Calu3 (cell line): ENCODE measurements around the gene MAOB. TPM values are rescaled to one million over a fixed set of nuclear protein-coding genes. Genes with fewer than 3 reads are reported as not detected.
A peak's percentile ranks its signal among the peaks of the same experiment; 100 is the strongest.

Experiments used
- BruUV-seq: library from RNA; stranded (reverse); fragments of 400-500 nt; replicated peaks from 2 replicates; lab custom pipeline; 2021; lab: Mats Ljungman, UMichigan
- CTCF ChIA-PET: fragments of 300-600 bp; sonication (Branson Sonifier 250); formaldehyde crosslinking; loops from one replicate; lab custom pipeline; 2022; ENCODE audit warnings: antibody characterized with exemption; lab: Charles Lee
- DNase-seq: peaks from one replicate; pipeline ENCODE4 v3.0.0; 2022
- H3K27ac Mint-ChIP-seq: one replicate; pipeline ENCODE4 v1.8.0; 2022; ENCODE audit warnings: mixed read lengths; ENCODE audit not compliant: unreplicated experiment
- H3K27me3 Mint-ChIP-seq: one replicate; pipeline ENCODE4 v1.8.0; 2022; ENCODE audit warnings: mixed read lengths; ENCODE audit not compliant: unreplicated experiment
- H3K36me3 Mint-ChIP-seq: one replicate; pipeline ENCODE4 v1.8.0; 2022; ENCODE audit warnings: mild to moderate bottlenecking, moderate library complexity, mixed read lengths; ENCODE audit not compliant: insufficient read depth, unreplicated experiment
- H3K4me1 Mint-ChIP-seq: one replicate; pipeline ENCODE4 v1.8.0; 2022; ENCODE audit warnings: mild to moderate bottlenecking, low read depth, mixed read lengths; ENCODE audit not compliant: unreplicated experiment
- H3K4me3 Mint-ChIP-seq: one replicate; pipeline ENCODE4 v1.8.0; 2022; ENCODE audit warnings: mild to moderate bottlenecking, low read depth, moderate library complexity, mixed read lengths; ENCODE audit not compliant: unreplicated experiment
- H3K9me3 Mint-ChIP-seq: one replicate; pipeline ENCODE4 v1.8.0; 2022; ENCODE audit warnings: low read depth, mixed read lengths; ENCODE audit not compliant: unreplicated experiment
- CTCF ChIP-seq: fragments of 200-600 bp; IDR thresholded peaks from one replicate; pipeline ENCODE4 v1.8.0; 2022; ENCODE audit warnings: antibody characterized with exemption; ENCODE audit not compliant: unreplicated experiment
- intact Hi-C: fragments of 100-400 bp; cut with micrococcal nuclease; formaldehyde crosslinking; loops from one replicate; pipeline ENCODE4 v1.10.0; 2022; ENCODE audit not compliant: unreplicated experiment
- total RNA-seq: library from RNA; stranded (reverse); gene quantifications from 2 replicates; pipeline ENCODE4 v1.2.3, GENCODE V29; 2022

Gene MAOB
- total RNA-seq, 1 experiment from 2014 or later = 56.8 TPM

- no TSS peak for BruUV-seq
- intact Hi-C loops = no loop called here
- no peak for TF ChIP-seq CTCF
- Mint-ChIP-seq H3K27me3 (no peaks in the 10 kb centered on the region), H3K36me3 (no peaks in the 10 kb centered on the region), H3K27ac (no peak overlapping the region), H3K4me1 (peaks cover 28% of the 10 kb centered on the region), H3K9me3 (no peaks in the 10 kb centered on the region), H3K4me3 (no peak overlapping the region)
- CTCF ChIA-PET = no interaction called here
- no peak for DNase-seq
Measured at GRCh38 chrX:43809463-43809862, 72.8 kb downstream of the MAOB start.

GRCh38 chrX:43808231-43808630 is 74.0 kb downstream of the MAOB start:
- DNase-seq = no peak
- TF ChIP-seq CTCF = no peak
- intact Hi-C loops = no loop called here
- no peaks in the 10 kb centered on the region for H3K9me3 Mint-ChIP-seq
- H3K27me3 Mint-ChIP-seq = no peaks in the 10 kb centered on the region
- no peaks in the 10 kb centered on the region for H3K36me3 Mint-ChIP-seq
- CTCF ChIA-PET = no interaction called here
- peaks cover 28% of the 10 kb centered on the region for H3K4me1 Mint-ChIP-seq
- no peak overlapping the region for H3K4me3 Mint-ChIP-seq
- no TSS peak for BruUV-seq
- no peak overlapping the region for H3K27ac Mint-ChIP-seq

GRCh38 chrX:43805579-43805978 is 76.7 kb downstream of the MAOB start:
- no peaks in the 10 kb centered on the region for H3K9me3 Mint-ChIP-seq
- peak; percentile 6 for DNase-seq
- H3K27ac Mint-ChIP-seq = no peak overlapping the region
- no peaks in the 10 kb centered on the region for H3K36me3 Mint-ChIP-seq
- no peak for TF ChIP-seq CTCF
- no peak overlapping the region for H3K4me3 Mint-ChIP-seq
- H3K27me3 Mint-ChIP-seq = no peaks in the 10 kb centered on the region
- peaks cover 28% of the 10 kb centered on the region for H3K4me1 Mint-ChIP-seq
- intact Hi-C loops = no loop called here
- no TSS peak for BruUV-seq
- CTCF ChIA-PET = no interaction called here

DNA sequence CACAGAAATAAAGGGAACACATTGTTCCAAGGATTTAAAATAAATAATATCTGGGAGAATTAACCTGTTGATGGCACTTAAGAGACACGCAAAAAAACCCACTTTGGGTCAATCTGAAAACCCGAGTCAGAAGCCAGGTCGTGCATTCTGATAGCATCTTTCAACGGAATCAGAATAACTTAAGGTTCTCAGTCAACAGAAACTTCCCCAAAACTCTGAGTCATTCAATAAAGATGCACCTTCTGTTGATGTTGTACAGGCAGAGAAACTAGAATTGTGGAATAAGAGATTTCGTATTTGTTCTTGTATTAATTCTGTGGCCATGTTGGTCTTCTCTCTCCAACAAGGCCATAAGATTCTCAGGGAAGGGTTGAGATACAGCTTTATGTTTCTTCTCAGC is 78.2 kb downstream of the MAOB start:
- CTCF ChIA-PET = no interaction called here
- no peaks in the 10 kb centered on the region for H3K9me3 Mint-ChIP-seq
- H3K27ac Mint-ChIP-seq = no peak overlapping the region
- intact Hi-C loops = no loop called here
- no peak overlapping the region for H3K4me3 Mint-ChIP-seq
- no peaks in the 10 kb centered on the region for H3K27me3 Mint-ChIP-seq
- no peak for DNase-seq
- H3K36me3 Mint-ChIP-seq = no peaks in the 10 kb centered on the region
- H3K4me1 Mint-ChIP-seq = peaks cover 28% of the 10 kb centered on the region
- BruUV-seq = no TSS peak
- no peak for TF ChIP-seq CTCF
